GM12892 (cell line): ENCODE results near the gene PLCXD1.

Experiments used
- POLR2A ChIP-seq: IDR thresholded peaks from 2 replicates; pipeline ENCODE4 v1.6.1; 2011; ENCODE audit warnings: low read depth, low read length, control low read depth
- POLR2AphosphoS5 ChIP-seq: IDR thresholded peaks from 2 replicates; pipeline ENCODE4 v1.6.1; 2011; ENCODE audit warnings: low read depth, low read length, control low read depth
- TAF1 ChIP-seq: IDR thresholded peaks from 2 replicates; pipeline ENCODE4 v1.6.1; 2011; ENCODE audit warnings: low read depth, mild to moderate bottlenecking, control low read depth, low read length, borderline replicate concordance

GRCh38 chrX:349702-350101 lies 68.5 kb downstream of the PLCXD1 start:
- TF ChIP-seq POLR2A (no peak), POLR2AphosphoS5 (no peak), TAF1 (no peak)
